ENCODE results near the gene NLRC5.

- TF ChIP-seq CTCF (IDR thresholded peaks at IDR 0.05; ENCODE audit: low read depth, low read length) (no peak), MAX (IDR thresholded peaks at IDR 0.05; ENCODE audit: low read depth, low read length) (no peak), POLR2A (IDR thresholded peaks at IDR 0.05; ENCODE audit: extremely low read depth, insufficient read length) (no peak), MYC (IDR thresholded peaks at IDR 0.05; ENCODE audit: low read depth, low read length) (no peak)
Observed at GRCh38 chr16:57023541-57024249, 34.3 kb downstream of the NLRC5 start.

Data from NB4 (cell line).